Endothelial cell of umbilical vein (primary cell): Measurements from ENCODE around the gene TGFA. TPM values are rescaled to one million over a fixed set of nuclear protein-coding genes. Genes with fewer than 3 reads are reported as not detected.
A peak's percentile ranks its signal among the peaks of the same experiment; 100 is the strongest.

Experiments
- BruUV-seq: library from RNA; stranded (reverse); fragments of 400-500 nt; replicated peaks from 2 replicates; lab custom pipeline; 2021; lab: Mats Ljungman, UMichigan
- CTCF ChIA-PET: fragments of 300-600, 350-600 bp; sonication (Branson Sonifier 250); formaldehyde crosslinking; loops from one replicate; lab custom pipeline; 2021; ENCODE audit warnings: antibody characterized with exemption, inconsistent platforms; lab: Charles Lee
- POLR2A ChIA-PET: fragments of 300-600, 350-600 bp; sonication (Branson Sonifier 250); formaldehyde crosslinking; loops from one replicate; lab custom pipeline; 2021; ENCODE audit warnings: antibody characterized with exemption, inconsistent platforms; lab: Charles Lee
- DNase-seq: peaks from one replicate; pipeline ENCODE4 v3.0.0-alpha.2; 2011; ENCODE audit warnings: low read depth, low spot score
- FAIRE-seq: peaks from 2 replicates; lab custom pipeline; 2011; peaks lifted over from hg19 to GRCh38; lab: Jason Lieb, UNC
- H2AFZ ChIP-seq: 2 replicates; pipeline ENCODE4 v1.6.0; 2012; ENCODE audit warnings: low read depth, low read length, control low read depth, inconsistent platforms
- H3K27ac ChIP-seq: 2 replicates; pipeline ENCODE4 v1.5.1; 2011; ENCODE audit warnings: low read depth, mild to moderate bottlenecking, control low read depth, low read length, moderate library complexity; ENCODE audit not compliant: insufficient read depth
- H3K27me3 ChIP-seq, 2 experiments: 2 replicates each; pipeline versions ENCODE4 v1.6.0 to v1.6.1; 2011; ENCODE audit warnings: low read length in 2 of 2, mixed read lengths in 1 of 2; ENCODE audit not compliant: control insufficient read depth in 2 of 2, insufficient read depth in 2 of 2
- H3K36me3 ChIP-seq, 2 experiments: 2 replicates in 1 of 2; 3 replicates in 1 of 2; pipeline ENCODE4 v1.5.1; 2011; ENCODE audit warnings: low read length in 2 of 2, mild to moderate bottlenecking in 1 of 2, moderate library complexity in 1 of 2; ENCODE audit not compliant: control insufficient read depth in 2 of 2, insufficient read depth in 2 of 2; ENCODE audit errors: extremely low read depth in 1 of 2
- H3K4me1 ChIP-seq: 3 replicates; pipeline ENCODE4 v1.5.1; 2011; ENCODE audit warnings: mild to moderate bottlenecking, low read length; ENCODE audit not compliant: control insufficient read depth, insufficient read depth; ENCODE audit errors: extremely low read depth
- H3K4me2 ChIP-seq: 2 replicates; pipeline ENCODE4 v1.6.1; 2011; ENCODE audit warnings: low read length, control low read depth, mixed read lengths; ENCODE audit not compliant: insufficient read depth
- H3K4me3 ChIP-seq, 3 experiments: fragments of 200-600 bp in 1 of 3; sonication (generic), shearing (Covaris generic) in 1 of 3; replicated peaks in 1 of 3; 2 replicates each; pipeline ENCODE4 v1.5.1; 2011 to 2016; ENCODE audit warnings: control low read depth in 3 of 3, low read length in 3 of 3, mild to moderate bottlenecking in 2 of 3, inconsistent platforms in 1 of 3, low read depth in 1 of 3, moderate library complexity in 1 of 3; ENCODE audit not compliant: insufficient read depth in 1 of 3
- H3K79me2 ChIP-seq: 2 replicates; pipeline ENCODE4 v1.6.0; 2012; ENCODE audit warnings: low read length, inconsistent platforms; ENCODE audit not compliant: control insufficient read depth, insufficient read depth
- H3K9ac ChIP-seq: replicated peaks from 2 replicates; pipeline ENCODE3; 2011; ENCODE audit warnings: low read length, control low read depth; ENCODE audit not compliant: insufficient read depth; ENCODE audit errors: extremely low read depth
- H3K9me1 ChIP-seq: replicated peaks from 3 replicates; pipeline ENCODE4 v1.6.0; 2011; ENCODE audit warnings: mild to moderate bottlenecking, low read length; ENCODE audit not compliant: control insufficient read depth, insufficient read depth; ENCODE audit errors: extremely low read depth
- H3K9me3 ChIP-seq: replicated peaks from 2 replicates; pipeline ENCODE4 v1.5.1; 2012; ENCODE audit warnings: low read length, inconsistent platforms; ENCODE audit not compliant: control insufficient read depth, insufficient read depth
- H4K20me1 ChIP-seq: replicated peaks from 2 replicates; pipeline ENCODE3; 2011; ENCODE audit warnings: mild to moderate bottlenecking, low read length; ENCODE audit not compliant: control insufficient read depth, insufficient read depth; ENCODE audit errors: extremely low read depth
- CTCF ChIP-seq, 2 donors: IDR thresholded peaks; 1 replicate in 1 of 2; 2 replicates in 1 of 2; pipeline ENCODE4 v1.5.1; 2011; ENCODE audit warnings: low read length in 2 of 2, mild to moderate bottlenecking in 2 of 2, moderate library complexity in 2 of 2, control low read depth in 1 of 2, inconsistent platforms in 1 of 2, low read depth in 1 of 2; ENCODE audit not compliant: insufficient read depth in 1 of 2; ENCODE audit errors: extremely low read depth in 1 of 2
- EZH2 ChIP-seq: IDR thresholded peaks from 2 replicates; pipeline ENCODE4 v1.6.1; 2012; ENCODE audit warnings: borderline replicate concordance, low read depth, mild to moderate bottlenecking, moderate library complexity, low read length, inconsistent platforms; ENCODE audit not compliant: severe bottlenecking
- FOS ChIP-seq: IDR thresholded peaks from 2 replicates; pipeline ENCODE4 v1.6.1; 2011; ENCODE audit warnings: mild to moderate bottlenecking, low read length, moderate library complexity, borderline replicate concordance; ENCODE audit not compliant: insufficient read depth
- MAX ChIP-seq: IDR thresholded peaks from 2 replicates; pipeline ENCODE4 v1.6.1; 2011; ENCODE audit not compliant: insufficient read depth, insufficient read length
- MYC ChIP-seq: IDR thresholded peaks from one replicate; pipeline ENCODE4 v1.6.1; 2011; ENCODE audit warnings: mild to moderate bottlenecking, low read depth, low read length
- POLR2A ChIP-seq: IDR thresholded peaks from 2 replicates; pipeline ENCODE4 v1.6.1; 2012; ENCODE audit warnings: low read depth, mild to moderate bottlenecking, control low read depth, low read length
- POLR2AphosphoS5 ChIP-seq: IDR thresholded peaks from 2 replicates; pipeline ENCODE4 v1.6.1; 2012; ENCODE audit warnings: low read depth, mild to moderate bottlenecking, control low read depth, low read length, moderate library complexity; ENCODE audit not compliant: insufficient read depth
- dilution Hi-C: fragments of 300-500 bp; cut with MboI; formaldehyde crosslinking; loops from one replicate; pipeline ENCODE4 v1.15.0; 2019; ENCODE audit warnings: low sequenced_read_pairs; ENCODE audit not compliant: extremely low pct_ligation_motif_present
- intact Hi-C: fragments of 100-400 bp; cut with micrococcal nuclease; formaldehyde crosslinking; loops from one replicate; pipeline ENCODE4 v1.10.0; 2022
- polyA plus RNA-seq, 4 experiments: library from polyadenylated mRNA; depleted of rRNA in 3 of 4; stranded (reverse) in 3 of 4; unstranded in 1 of 4; fragments of >200 nt; gene quantifications; 2 replicates each; pipeline versions ENCODE4 v1.2.1 to v1.2.3, GENCODE V29; 2011 to 2012; ENCODE audit warnings: missing spikeins in 1 of 4
- total RNA-seq: library from RNA; stranded (reverse); gene quantifications from 2 replicates; pipeline ENCODE4 v1.2.3, GENCODE V29; 2021

TGFA gene
- total and polyA plus RNA-seq, 2 donors (not counting 3 experiments of a cell fraction or from before 2014, with no cell fraction given) = 0.22 to 0.32 TPM

- CTCF ChIA-PET = interaction anchor here (0.8 to 4.3 kb wide), 8 partner anchors 9 to 251 kb away, joined by 3 to 31 read pairs (median 4); partner anchors contain the start of gene FAM136A
These were observed 909 bp downstream of the TGFA start for GRCh38 chr2:70552501-70553333.

More at GRCh38 chr2:70552501-70553333, 909 bp downstream of the TGFA start:
- FAIRE-seq (no peak), DNase-seq (no peak)
- BruUV-seq = no TSS peak
- no peak overlapping the region for H3K9ac ChIP-seq
- dilution Hi-C loops = no loop called here
- intact Hi-C loops = loop anchor here (5.0 kb wide), 4 partner anchors 75 to 250 kb away; partner anchors contain the start of gene FAM136A
- H3K4me3 ChIP-seq = peak overlapping the region in 1 of 3 experiments; percentile 45
- no peaks in the 10 kb centered on the region for H3K79me2 ChIP-seq
- H3K36me3 ChIP-seq = no peaks in the 10 kb centered on the region
- no peaks in the 10 kb centered on the region for H3K9me1 ChIP-seq
- TF ChIP-seq MYC = no peak
- TF ChIP-seq CTCF (IDR thresholded peaks at IDR 0.05; ENCODE audit: extremely low read depth in 1 of 2, insufficient read depth in 1 of 2, low read depth in 1 of 2, low read length in 2 of 2) = no peak
- no peak for TF ChIP-seq MAX
- TF ChIP-seq EZH2 = peak; percentile 89
- TF ChIP-seq POLR2A = no peak
- TF ChIP-seq POLR2AphosphoS5 = no peak
- no peak for TF ChIP-seq FOS
- H4K20me1 ChIP-seq = no peaks in the 10 kb centered on the region
- peaks cover 46 to 51% of the 10 kb centered on the region in 2 experiments for H3K27me3 ChIP-seq
- peak overlapping the region; percentile 73 for H2AFZ ChIP-seq
- no peaks in the 10 kb centered on the region for H3K9me3 ChIP-seq
- peaks cover 9% of the 10 kb centered on the region for H3K4me1 ChIP-seq
- H3K27ac ChIP-seq = no peak overlapping the region
- POLR2A ChIA-PET = no interaction called here
- peak overlapping the region; percentile 62 for H3K4me2 ChIP-seq
